HepG2 (cell line): ENCODE data around the gene CTBP1.
"Not testable (repeated sequence)": the region's sequence is repeated elsewhere in the genome, so short reads cannot be mapped to it uniquely, and the experiment has no call there.

ENCODE experiments used
- CTCF ChIP-seq: sonication (generic); formaldehyde crosslinking; IDR thresholded peaks from 2 replicates; pipeline ENCODE4 v1.5.0; 2020; ENCODE audit warnings: mild to moderate bottlenecking, missing genetic modification reagents, moderate library complexity
- EZH2 ChIP-seq: conservative IDR thresholded peaks from 2 replicates; pipeline ENCODE4 v1.6.1; 2012; ENCODE audit warnings: mild to moderate bottlenecking, low read depth, low read length, moderate library complexity
- GATAD1 ChIP-seq: IDR thresholded peaks from 2 replicates; pipeline ENCODE4 v1.6.1; 2016; ENCODE audit warnings: missing genetic modification reagents, missing compliant biosample characterization
- MAX ChIP-seq: IDR thresholded peaks from 2 replicates; pipeline ENCODE4 v1.6.1; 2012; ENCODE audit warnings: inconsistent platforms
- SMC3 ChIP-seq: IDR thresholded peaks from 2 replicates; pipeline ENCODE4 v1.6.1; 2011; ENCODE audit warnings: low read length, improper control_type of control experiment
- SP1 ChIP-seq, 2 experiments: fragments of 450-650 bp in 1 of 2; sonication (generic) in 1 of 2; formaldehyde crosslinking in 1 of 2; IDR thresholded peaks; 2 replicates each; pipeline versions ENCODE4 v1.4.0 to v1.6.1; 2016 to 2020; ENCODE audit warnings: missing genetic modification reagents in 1 of 2
- ZKSCAN1 ChIP-seq: fragments of 150-350 bp; IDR thresholded peaks from 2 replicates; pipeline ENCODE4 v1.6.1; 2014; ENCODE audit warnings: low read length
- ZNF274 ChIP-seq: sonication (generic); formaldehyde crosslinking; IDR thresholded peaks from 2 replicates; pipeline ENCODE4 v1.5.1; 2020; ENCODE audit warnings: mild to moderate bottlenecking, missing genetic modification reagents
- ZNF841 ChIP-seq: sonication (generic); formaldehyde crosslinking; IDR thresholded peaks from 2 replicates; pipeline ENCODE4 v1.8.1; 2023; ENCODE audit warnings: missing genetic modification reagents, borderline replicate concordance
- TF ChIP-seq, protein P1 (sequence below): sonication (generic); formaldehyde crosslinking; IDR thresholded peaks from 2 replicates; pipeline ENCODE4 v1.4.0; 2020; ENCODE audit warnings: missing genetic modification reagents
- TF ChIP-seq, protein P2 (sequence below): sonication (generic); formaldehyde crosslinking; IDR thresholded peaks from 2 replicates; pipeline ENCODE4 v1.4.0; 2020; ENCODE audit warnings: missing genetic modification reagents, mild to moderate bottlenecking, borderline replicate concordance
- TF ChIP-seq, protein P3 (sequence below), 2 experiments: IDR thresholded peaks; 2 replicates each; pipeline ENCODE4 v1.6.1; 2011 to 2012; ENCODE audit warnings: low read length in 2 of 2, borderline replicate concordance in 1 of 2, low read depth in 1 of 2, mild to moderate bottlenecking in 1 of 2, moderate library complexity in 1 of 2
- TF ChIP-seq, protein P4 (sequence below): sonication (generic); formaldehyde crosslinking; IDR thresholded peaks from 2 replicates; pipeline ENCODE4 v1.4.0; 2020; ENCODE audit warnings: low read depth, mild to moderate bottlenecking, missing genetic modification reagents

- TF ChIP-seq, protein P1, sequence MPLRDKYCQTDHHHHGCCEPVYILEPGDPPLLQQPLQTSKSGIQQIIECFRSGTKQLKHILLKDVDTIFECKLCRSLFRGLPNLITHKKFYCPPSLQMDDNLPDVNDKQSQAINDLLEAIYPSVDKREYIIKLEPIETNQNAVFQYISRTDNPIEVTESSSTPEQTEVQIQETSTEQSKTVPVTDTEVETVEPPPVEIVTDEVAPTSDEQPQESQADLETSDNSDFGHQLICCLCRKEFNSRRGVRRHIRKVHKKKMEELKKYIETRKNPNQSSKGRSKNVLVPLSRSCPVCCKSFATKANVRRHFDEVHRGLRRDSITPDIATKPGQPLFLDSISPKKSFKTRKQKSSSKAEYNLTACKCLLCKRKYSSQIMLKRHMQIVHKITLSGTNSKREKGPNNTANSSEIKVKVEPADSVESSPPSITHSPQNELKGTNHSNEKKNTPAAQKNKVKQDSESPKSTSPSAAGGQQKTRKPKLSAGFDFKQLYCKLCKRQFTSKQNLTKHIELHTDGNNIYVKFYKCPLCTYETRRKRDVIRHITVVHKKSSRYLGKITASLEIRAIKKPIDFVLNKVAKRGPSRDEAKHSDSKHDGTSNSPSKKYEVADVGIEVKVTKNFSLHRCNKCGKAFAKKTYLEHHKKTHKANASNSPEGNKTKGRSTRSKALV (CRISPR knock-in tag) = not testable (repeated sequence)
- not testable (repeated sequence) for TF ChIP-seq ZNF841 (CRISPR knock-in tag); MAX; SP1 (IDR thresholded peaks at IDR 0.05); SP1 (CRISPR knock-in tag; IDR thresholded peaks at IDR 0.05); GATAD1 (CRISPR knock-in tag); SMC3; EZH2; ZNF274 (CRISPR knock-in tag); CTCF (CRISPR knock-in tag); ZKSCAN1
- TF ChIP-seq, protein P2, sequence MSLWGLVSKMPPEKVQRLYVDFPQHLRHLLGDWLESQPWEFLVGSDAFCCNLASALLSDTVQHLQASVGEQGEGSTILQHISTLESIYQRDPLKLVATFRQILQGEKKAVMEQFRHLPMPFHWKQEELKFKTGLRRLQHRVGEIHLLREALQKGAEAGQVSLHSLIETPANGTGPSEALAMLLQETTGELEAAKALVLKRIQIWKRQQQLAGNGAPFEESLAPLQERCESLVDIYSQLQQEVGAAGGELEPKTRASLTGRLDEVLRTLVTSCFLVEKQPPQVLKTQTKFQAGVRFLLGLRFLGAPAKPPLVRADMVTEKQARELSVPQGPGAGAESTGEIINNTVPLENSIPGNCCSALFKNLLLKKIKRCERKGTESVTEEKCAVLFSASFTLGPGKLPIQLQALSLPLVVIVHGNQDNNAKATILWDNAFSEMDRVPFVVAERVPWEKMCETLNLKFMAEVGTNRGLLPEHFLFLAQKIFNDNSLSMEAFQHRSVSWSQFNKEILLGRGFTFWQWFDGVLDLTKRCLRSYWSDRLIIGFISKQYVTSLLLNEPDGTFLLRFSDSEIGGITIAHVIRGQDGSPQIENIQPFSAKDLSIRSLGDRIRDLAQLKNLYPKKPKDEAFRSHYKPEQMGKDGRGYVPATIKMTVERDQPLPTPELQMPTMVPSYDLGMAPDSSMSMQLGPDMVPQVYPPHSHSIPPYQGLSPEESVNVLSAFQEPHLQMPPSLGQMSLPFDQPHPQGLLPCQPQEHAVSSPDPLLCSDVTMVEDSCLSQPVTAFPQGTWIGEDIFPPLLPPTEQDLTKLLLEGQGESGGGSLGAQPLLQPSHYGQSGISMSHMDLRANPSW (CRISPR knock-in tag) = not testable (repeated sequence)
- TF ChIP-seq, protein P3, sequence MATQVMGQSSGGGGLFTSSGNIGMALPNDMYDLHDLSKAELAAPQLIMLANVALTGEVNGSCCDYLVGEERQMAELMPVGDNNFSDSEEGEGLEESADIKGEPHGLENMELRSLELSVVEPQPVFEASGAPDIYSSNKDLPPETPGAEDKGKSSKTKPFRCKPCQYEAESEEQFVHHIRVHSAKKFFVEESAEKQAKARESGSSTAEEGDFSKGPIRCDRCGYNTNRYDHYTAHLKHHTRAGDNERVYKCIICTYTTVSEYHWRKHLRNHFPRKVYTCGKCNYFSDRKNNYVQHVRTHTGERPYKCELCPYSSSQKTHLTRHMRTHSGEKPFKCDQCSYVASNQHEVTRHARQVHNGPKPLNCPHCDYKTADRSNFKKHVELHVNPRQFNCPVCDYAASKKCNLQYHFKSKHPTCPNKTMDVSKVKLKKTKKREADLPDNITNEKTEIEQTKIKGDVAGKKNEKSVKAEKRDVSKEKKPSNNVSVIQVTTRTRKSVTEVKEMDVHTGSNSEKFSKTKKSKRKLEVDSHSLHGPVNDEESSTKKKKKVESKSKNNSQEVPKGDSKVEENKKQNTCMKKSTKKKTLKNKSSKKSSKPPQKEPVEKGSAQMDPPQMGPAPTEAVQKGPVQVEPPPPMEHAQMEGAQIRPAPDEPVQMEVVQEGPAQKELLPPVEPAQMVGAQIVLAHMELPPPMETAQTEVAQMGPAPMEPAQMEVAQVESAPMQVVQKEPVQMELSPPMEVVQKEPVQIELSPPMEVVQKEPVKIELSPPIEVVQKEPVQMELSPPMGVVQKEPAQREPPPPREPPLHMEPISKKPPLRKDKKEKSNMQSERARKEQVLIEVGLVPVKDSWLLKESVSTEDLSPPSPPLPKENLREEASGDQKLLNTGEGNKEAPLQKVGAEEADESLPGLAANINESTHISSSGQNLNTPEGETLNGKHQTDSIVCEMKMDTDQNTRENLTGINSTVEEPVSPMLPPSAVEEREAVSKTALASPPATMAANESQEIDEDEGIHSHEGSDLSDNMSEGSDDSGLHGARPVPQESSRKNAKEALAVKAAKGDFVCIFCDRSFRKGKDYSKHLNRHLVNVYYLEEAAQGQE (IDR thresholded peaks at IDR 0.05; ENCODE audit: borderline replicate concordance in 1 of 2, low read depth in 1 of 2, low read length in 2 of 2) = not testable (repeated sequence)
- TF ChIP-seq, protein P4, sequence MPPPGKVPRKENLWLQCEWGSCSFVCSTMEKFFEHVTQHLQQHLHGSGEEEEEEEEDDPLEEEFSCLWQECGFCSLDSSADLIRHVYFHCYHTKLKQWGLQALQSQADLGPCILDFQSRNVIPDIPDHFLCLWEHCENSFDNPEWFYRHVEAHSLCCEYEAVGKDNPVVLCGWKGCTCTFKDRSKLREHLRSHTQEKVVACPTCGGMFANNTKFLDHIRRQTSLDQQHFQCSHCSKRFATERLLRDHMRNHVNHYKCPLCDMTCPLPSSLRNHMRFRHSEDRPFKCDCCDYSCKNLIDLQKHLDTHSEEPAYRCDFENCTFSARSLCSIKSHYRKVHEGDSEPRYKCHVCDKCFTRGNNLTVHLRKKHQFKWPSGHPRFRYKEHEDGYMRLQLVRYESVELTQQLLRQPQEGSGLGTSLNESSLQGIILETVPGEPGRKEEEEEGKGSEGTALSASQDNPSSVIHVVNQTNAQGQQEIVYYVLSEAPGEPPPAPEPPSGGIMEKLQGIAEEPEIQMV (CRISPR knock-in tag) = not testable (repeated sequence)
These were observed 11.7 kb downstream of the CTBP1 start for GRCh38 chr4:1237261-1237660.
